HCT116 (cell line): Measurements from ENCODE around the gene SNTG2. TPM values are rescaled to one million over a fixed set of nuclear protein-coding genes. Genes with fewer than 3 reads are reported as not detected.

ENCODE experiments used
- ATAC-seq: fragments of 200-7000 bp; cut with Tn5 transposase; 2 replicates; pipeline ENCODE4 v1.9.1; 2020; ENCODE audit warnings: mild to moderate bottlenecking, moderate library complexity
- BruUV-seq: library from RNA; stranded (reverse); fragments of 400-500 nt; replicated peaks from 2 replicates; lab custom pipeline; 2021; lab: Mats Ljungman, UMichigan
- CTCF ChIA-PET: fragments of 300-600 bp; sonication (Branson Sonifier 250); formaldehyde crosslinking; loops from one replicate; lab custom pipeline; 2021; ENCODE audit warnings: antibody characterized with exemption; lab: Charles Lee
- POLR2A ChIA-PET: fragments of 300-600, 350-600 bp; sonication (Branson Sonifier 250); formaldehyde crosslinking; loops from one replicate; lab custom pipeline; 2021; ENCODE audit warnings: antibody characterized with exemption; lab: Charles Lee
- RAD21 ChIA-PET, 2 experiments: fragments of 300-600 bp; sonication (Branson Sonifier 250); formaldehyde crosslinking; loops; one replicate each; lab custom pipeline; 2023; ENCODE audit warnings: low total read pairs in 2 of 2; ENCODE audit not compliant: uncharacterized antibody in 2 of 2, unreplicated experiment in 2 of 2, low non-redundant PET in 1 of 2; lab: Charles Lee
- DNase-seq: peaks from one replicate; pipeline ENCODE4 v3.0.0-alpha.2; 2010; ENCODE audit warnings: low read depth, low spot score
- H2AFZ ChIP-seq: fragments of 200-600 bp; shearing (Covaris generic), sonication (generic); 2 replicates; pipeline ENCODE4 v1.6.1; 2017; ENCODE audit warnings: low read depth, mixed run types, mixed read lengths, antibody characterized with exemption, low read length; ENCODE audit not compliant: poor library complexity, severe bottlenecking
- H3K27ac ChIP-seq: 2 replicates; pipeline ENCODE4 v1.5.1; 2012; ENCODE audit warnings: low read depth, low read length
- H3K27me3 ChIP-seq: fragments of 200-600 bp; sonication (generic); 2 replicates; pipeline ENCODE4 v1.6.1; 2016; ENCODE audit warnings: mixed run types, low read length, mixed read lengths; ENCODE audit not compliant: insufficient read depth
- H3K36me3 ChIP-seq, 2 experiments: fragments of 200-500 bp in 1 of 2; fragments of 200-600 bp in 1 of 2; sonication (Bioruptor generic) in 1 of 2; sonication (generic) in 1 of 2; 2 replicates each; pipeline versions ENCODE4 v1.5.1 to v1.6.1; 2014 to 2016; ENCODE audit warnings: low read length in 2 of 2, inconsistent platforms in 1 of 2, mixed read lengths in 1 of 2, mixed run types in 1 of 2; ENCODE audit not compliant: insufficient read depth in 2 of 2, control insufficient read depth in 1 of 2
- H3K4me1 ChIP-seq, 2 experiments: fragments of 200-600 bp in 1 of 2; sonication (generic) in 1 of 2; 2 replicates each; pipeline versions ENCODE4 v1.5.1 to v1.6.1; 2012 to 2017; ENCODE audit warnings: low read length in 2 of 2, inconsistent platforms in 1 of 2, mild to moderate bottlenecking in 1 of 2, mixed read lengths in 1 of 2, mixed run types in 1 of 2, moderate library complexity in 1 of 2; ENCODE audit not compliant: insufficient read depth in 2 of 2, control insufficient read depth in 1 of 2
- H3K4me2 ChIP-seq: fragments of 200-600 bp; sonication (generic); 2 replicates; pipeline ENCODE4 v1.6.1; 2017; ENCODE audit warnings: mixed run types, low read length, mixed read lengths
- H3K4me3 ChIP-seq, 2 experiments: fragments of 200-600 bp in 1 of 2; sonication (generic) in 1 of 2; replicated peaks in 1 of 2; 2 replicates each; pipeline ENCODE4 v1.5.1; 2011 to 2016; ENCODE audit warnings: low read length in 2 of 2, control low read depth in 1 of 2, low read depth in 1 of 2, mild to moderate bottlenecking in 1 of 2, mixed read lengths in 1 of 2, mixed run types in 1 of 2
- H3K79me2 ChIP-seq: fragments of 200-600 bp; sonication (generic); 2 replicates; pipeline ENCODE4 v1.6.1; 2017; ENCODE audit warnings: mild to moderate bottlenecking, mixed run types, low read length, moderate library complexity, mixed read lengths; ENCODE audit not compliant: insufficient read depth
- H3K9ac ChIP-seq: fragments of 200-600 bp; sonication (generic); 2 replicates; pipeline ENCODE4 v1.6.1; 2016; ENCODE audit warnings: low read length, mixed read lengths
- H3K9me2 ChIP-seq: fragments of 200-600 bp; sonication (generic), shearing (Covaris generic); 2 replicates; pipeline ENCODE4 v1.6.1; 2017; ENCODE audit warnings: mixed run types, mild to moderate bottlenecking, moderate library complexity; ENCODE audit not compliant: insufficient read depth
- H3K9me3 ChIP-seq, 2 experiments: fragments of 200-500 bp in 1 of 2; fragments of 200-600 bp in 1 of 2; sonication (Bioruptor generic) in 1 of 2; sonication (generic) in 1 of 2; 2 replicates each; pipeline ENCODE4 v1.6.1; 2014 to 2017; ENCODE audit warnings: low read length in 2 of 2, mixed read lengths in 2 of 2, inconsistent platforms in 1 of 2, low read depth in 1 of 2, mild to moderate bottlenecking in 1 of 2, mixed run types in 1 of 2, moderate library complexity in 1 of 2; ENCODE audit not compliant: control insufficient read depth in 1 of 2, insufficient read depth in 1 of 2
- H4K20me1 ChIP-seq: fragments of 200-600 bp; sonication (generic), shearing (Covaris generic); 2 replicates; pipeline ENCODE4 v1.6.1; 2017; ENCODE audit warnings: mixed run types, mild to moderate bottlenecking, moderate library complexity; ENCODE audit not compliant: insufficient read depth
- ATF3 ChIP-seq: IDR thresholded peaks from 2 replicates; pipeline ENCODE4 v1.6.1; 2012
- CBX3 ChIP-seq: IDR thresholded peaks from 2 replicates; pipeline ENCODE4 v1.6.1; 2012; ENCODE audit warnings: low read depth
- CEBPB ChIP-seq: IDR thresholded peaks from 2 replicates; pipeline ENCODE4 v1.6.1; 2012; ENCODE audit warnings: low read depth
- CTCF ChIP-seq, 3 experiments: fragments of 200-600 bp in 1 of 3; sonication (generic) in 1 of 3; IDR thresholded peaks in 2 of 3; conservative IDR thresholded peaks in 1 of 3; 2 replicates each; pipeline ENCODE4 v1.5.1; 2012 to 2017; ENCODE audit warnings: low read depth in 2 of 3, low read length in 2 of 3, antibody characterized with exemption in 1 of 3, borderline replicate concordance in 1 of 3, control low read depth in 1 of 3, mild to moderate bottlenecking in 1 of 3, mixed read lengths in 1 of 3, mixed run types in 1 of 3, moderate library complexity in 1 of 3; ENCODE audit not compliant: insufficient read depth in 1 of 3
- EGR1 ChIP-seq: IDR thresholded peaks from 2 replicates; pipeline ENCODE4 v1.6.1; 2012; ENCODE audit warnings: low read depth
- EZH2 ChIP-seq: fragments of 200-600 bp; sonication (generic); IDR thresholded peaks from 2 replicates; pipeline ENCODE4 v1.6.1; 2017; ENCODE audit warnings: antibody characterized with exemption, mixed run types
- EZH2phosphoT487 ChIP-seq: fragments of 200-600 bp; IDR thresholded peaks from 2 replicates; pipeline ENCODE4 v1.6.1; 2018; ENCODE audit warnings: antibody characterized with exemption, borderline replicate concordance
- FOSL1 ChIP-seq: IDR thresholded peaks from 2 replicates; pipeline ENCODE4 v1.6.1; 2012; ENCODE audit warnings: low read depth
- JUND ChIP-seq: IDR thresholded peaks from 2 replicates; pipeline ENCODE4 v1.6.1; 2012
- MAX ChIP-seq: IDR thresholded peaks from 2 replicates; pipeline ENCODE4 v1.6.1; 2012
- POLR2A ChIP-seq: IDR thresholded peaks from 2 replicates; pipeline ENCODE4 v1.7.0; 2011; ENCODE audit warnings: borderline replicate concordance; ENCODE audit not compliant: insufficient read depth, insufficient read length; ENCODE audit errors: extremely low read depth
- RAD21 ChIP-seq: IDR thresholded peaks from 2 replicates; pipeline ENCODE4 v1.6.1; 2012; ENCODE audit warnings: low read depth, mild to moderate bottlenecking
- REST ChIP-seq: IDR thresholded peaks from 2 replicates; pipeline ENCODE4 v1.6.1; 2012; ENCODE audit warnings: low read depth
- SP1 ChIP-seq: IDR thresholded peaks from 2 replicates; pipeline ENCODE4 v1.6.1; 2012; ENCODE audit warnings: low read depth
- YY1 ChIP-seq: IDR thresholded peaks from 2 replicates; pipeline ENCODE4 v1.6.1; 2011; ENCODE audit warnings: low read length, low read depth, moderate library complexity, mild to moderate bottlenecking; ENCODE audit not compliant: insufficient replicate concordance; ENCODE audit errors: extremely low read depth
- ZFX ChIP-seq: fragments of 450-650 bp; IDR thresholded peaks from 2 replicates; pipeline ENCODE4 v1.6.1; 2017
- intact Hi-C: fragments of 100-400 bp; cut with micrococcal nuclease; formaldehyde crosslinking; loops from 2 replicates; pipeline ENCODE4 v1.10.0; 2022
- total RNA-seq: library from RNA; stranded (reverse); gene quantifications from one replicate; pipeline ENCODE4 v1.2.1, GENCODE V29; 2021; ENCODE audit not compliant: unreplicated experiment

The SNTG2 gene
- total RNA-seq, 1 experiment from 2014 or later = not detected

- no peak overlapping the region for H3K4me2 ChIP-seq
- ChIA-PET CTCF (no interaction called here), POLR2A (no interaction called here), RAD21 (no interaction called here)
- H3K9me2 ChIP-seq = no peaks in the 10 kb centered on the region
- no peak for TF ChIP-seq CBX3
- TF ChIP-seq ATF3 = no peak
- no peak for TF ChIP-seq YY1
- TF ChIP-seq EZH2phosphoT487 = no peak
- TF ChIP-seq SP1 = no peak
- no peak for TF ChIP-seq FOSL1
- no peak for TF ChIP-seq CTCF (IDR thresholded peaks at IDR 0.05 in 2 of 3, conservative IDR thresholded peaks at IDR 0.05 in 1 of 3; ENCODE audit: borderline replicate concordance in 1 of 3, insufficient read depth in 1 of 3, low read depth in 2 of 3, low read length in 2 of 3)
- no peak for TF ChIP-seq POLR2A
- no peak for TF ChIP-seq ZFX
- TF ChIP-seq EZH2 = no peak
- no peak for TF ChIP-seq MAX
- TF ChIP-seq JUND = no peak
- no peak for TF ChIP-seq EGR1
- no peak for TF ChIP-seq CEBPB
- TF ChIP-seq RAD21 = no peak
- TF ChIP-seq REST = no peak
- ATAC-seq = no peak
- no peaks in the 10 kb centered on the region for H3K79me2 ChIP-seq
- no peaks in the 10 kb centered on the region for H3K9me3 ChIP-seq
- no peaks in the 10 kb centered on the region for H3K4me1 ChIP-seq
- H3K27me3 ChIP-seq = peaks cover 41% of the 10 kb centered on the region
- H3K36me3 ChIP-seq = no peaks in the 10 kb centered on the region
- H3K9ac ChIP-seq = no peak overlapping the region
- no TSS peak for BruUV-seq
- intact Hi-C loops = no loop called here
- no peak overlapping the region for H2AFZ ChIP-seq
- no peak overlapping the region for H3K4me3 ChIP-seq
- no peak for DNase-seq
- H3K27ac ChIP-seq = no peak overlapping the region
- no peaks in the 10 kb centered on the region for H4K20me1 ChIP-seq
Measured at GRCh38 chr2:1028831-1029230, 78.2 kb downstream of the SNTG2 start.
